Activated CD4-positive, alpha-beta memory T cell treated with anti-CD3 and anti-CD28 coated beads for 36 hours (primary cell): ENCODE data around the gene MT1X. TPM values are rescaled to one million over a fixed set of nuclear protein-coding genes. Genes with fewer than 3 reads are reported as not detected.

ENCODE experiments used
- CTCF ChIA-PET: fragments of 350-600 bp; sonication (Branson Sonifier 250); formaldehyde crosslinking; loops from one replicate; lab custom pipeline; 2021; ENCODE audit warnings: antibody characterized with exemption, inconsistent platforms; lab: Charles Lee
- POLR2A ChIA-PET: fragments of 350-600 bp; sonication (Branson Sonifier 250); formaldehyde crosslinking; loops from one replicate; lab custom pipeline; 2021; ENCODE audit warnings: antibody characterized with exemption; lab: Charles Lee
- DNase-seq: peaks from one replicate; pipeline ENCODE4 v3.0.0-alpha.2; 2020
- H3K27ac Mint-ChIP-seq: one replicate; pipeline ENCODE4 v1.8.0; 2021; ENCODE audit warnings: mixed read lengths
- H3K27me3 Mint-ChIP-seq: one replicate; pipeline ENCODE4 v1.8.0; 2021; ENCODE audit warnings: mixed read lengths
- H3K36me3 Mint-ChIP-seq: one replicate; pipeline ENCODE4 v1.8.0; 2021; ENCODE audit warnings: mixed read lengths
- H3K4me1 Mint-ChIP-seq: one replicate; pipeline ENCODE4 v1.8.0; 2021; ENCODE audit warnings: low read depth, mixed read lengths
- H3K4me3 Mint-ChIP-seq: one replicate; pipeline ENCODE4 v1.8.0; 2021; ENCODE audit warnings: mild to moderate bottlenecking, mixed read lengths
- H3K9me3 Mint-ChIP-seq: one replicate; pipeline ENCODE4 v1.8.0; 2021; ENCODE audit warnings: mixed read lengths
- intact Hi-C: fragments of 100-400 bp; cut with micrococcal nuclease; formaldehyde crosslinking; loops from one replicate; pipeline ENCODE4 v1.15.1; 2023
- total RNA-seq, 2 experiments: library from RNA; stranded (reverse); gene quantifications; one replicate each; pipeline ENCODE4 v1.2.3, GENCODE V29; 2021

The MT1X gene
- total RNA-seq, 2 experiments from 2014 or later: 31.9 to 38.1 TPM

DNA sequence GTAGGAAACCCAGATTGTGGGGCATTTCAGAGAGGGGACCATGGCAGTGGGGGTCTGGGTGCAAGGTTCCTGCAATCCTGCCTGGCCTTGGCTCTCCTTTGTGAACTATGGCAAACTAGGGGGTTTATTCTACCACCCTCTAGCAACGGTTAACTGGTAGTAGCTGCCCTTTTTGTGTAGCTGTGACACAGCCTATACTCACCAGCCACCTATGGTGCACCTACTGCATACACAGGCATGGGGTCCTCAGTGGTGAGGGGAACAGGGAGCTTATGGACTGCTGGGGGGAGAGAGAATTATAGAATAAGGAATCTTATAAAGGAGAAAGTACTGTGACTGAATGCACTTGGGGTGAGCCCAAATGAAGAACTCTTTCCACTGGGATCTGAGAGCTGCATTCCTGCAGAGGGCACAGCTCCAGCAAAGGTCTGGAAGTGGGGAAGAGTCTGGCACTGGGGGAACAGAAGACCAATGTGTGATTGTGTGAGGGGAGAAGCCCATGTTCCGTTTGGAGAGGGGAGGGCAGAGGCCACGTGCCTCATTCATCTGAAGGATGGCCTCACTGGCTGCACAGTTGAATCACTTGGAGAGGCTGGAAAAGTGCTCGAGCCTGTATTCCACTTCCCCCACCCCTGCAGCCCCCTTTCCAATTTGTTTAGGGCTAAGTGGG lies 2.1 kb downstream of the MT1X start:
- ChIA-PET CTCF (interaction anchor here (1.3 to 4.3 kb wide), 2 partner anchors 17 to 170 kb away, joined by 3 to 24 read pairs; no protein-coding TSS in a partner anchor), POLR2A (interaction anchor here (2.4 kb wide), 1 partner anchor 59 kb away, joined by 7 read pairs; the partner anchor contains the start of gene MT1E)
- peaks cover 22% of the 10 kb centered on the region for H3K4me1 Mint-ChIP-seq
- peaks cover 3% of the 10 kb centered on the region for H3K9me3 Mint-ChIP-seq
- H3K27me3 Mint-ChIP-seq: no peaks in the 10 kb centered on the region
- H3K27ac Mint-ChIP-seq: no peak overlapping the region
- H3K4me3 Mint-ChIP-seq: peak overlapping the region; percentile 1
- intact Hi-C loops: loop anchor here (5.0 kb wide), 1 partner anchor 42 kb away; no protein-coding TSS in a partner anchor
- no peak for DNase-seq
- peaks cover 10% of the 10 kb centered on the region for H3K36me3 Mint-ChIP-seq

- Mint-ChIP-seq H3K36me3 (peaks cover 10% of the 10 kb centered on the region), H3K4me1 (peaks cover 22% of the 10 kb centered on the region), H3K27me3 (no peaks in the 10 kb centered on the region), H3K27ac (no peak overlapping the region), H3K4me3 (no peak overlapping the region), H3K9me3 (peaks cover 3% of the 10 kb centered on the region)
- intact Hi-C loops: loop anchor here (5.0 kb wide), 1 partner anchor 43 kb away; no protein-coding TSS in a partner anchor
- CTCF ChIA-PET: interaction anchor here (4.3 kb wide), 1 partner anchor 17 kb away, joined by 24 read pairs; no protein-coding TSS in a partner anchor
- POLR2A ChIA-PET: no interaction called here
- DNase-seq: no peak
Observed at GRCh38 chr16:56684926-56685590, 2.8 kb downstream of the MT1X start.

DNA sequence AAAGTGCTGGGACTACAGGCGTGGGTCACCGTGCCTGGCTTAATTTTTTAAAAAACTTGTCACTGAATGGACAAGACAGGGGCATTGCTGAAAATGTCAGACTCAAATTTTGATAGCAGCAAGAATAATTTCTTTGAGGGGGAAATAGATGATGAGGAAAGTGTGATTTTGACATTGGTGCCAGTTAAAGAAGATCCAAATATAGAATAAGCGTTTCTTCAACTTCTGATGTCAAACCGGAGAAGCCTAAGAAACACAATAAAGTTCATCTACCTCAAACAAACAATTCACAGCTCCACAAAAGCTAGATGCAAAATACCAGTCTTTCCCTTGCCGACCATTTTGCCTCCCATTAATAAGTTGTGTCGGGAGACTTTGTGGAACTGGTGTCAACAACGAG lies 4.5 kb downstream of the MT1X start:
- ChIA-PET CTCF (no interaction called here), POLR2A (interaction anchor here (0.6 kb wide), 1 partner anchor 10 kb away, joined by 3 read pairs; no protein-coding TSS in a partner anchor)
- Mint-ChIP-seq H3K27ac (no peak overlapping the region), H3K36me3 (peaks cover 10% of the 10 kb centered on the region), H3K4me1 (peaks cover 16% of the 10 kb centered on the region), H3K4me3 (no peak overlapping the region), H3K27me3 (no peaks in the 10 kb centered on the region), H3K9me3 (peaks cover 3% of the 10 kb centered on the region)
- no peak for DNase-seq
- intact Hi-C loops: no loop called here

DNA sequence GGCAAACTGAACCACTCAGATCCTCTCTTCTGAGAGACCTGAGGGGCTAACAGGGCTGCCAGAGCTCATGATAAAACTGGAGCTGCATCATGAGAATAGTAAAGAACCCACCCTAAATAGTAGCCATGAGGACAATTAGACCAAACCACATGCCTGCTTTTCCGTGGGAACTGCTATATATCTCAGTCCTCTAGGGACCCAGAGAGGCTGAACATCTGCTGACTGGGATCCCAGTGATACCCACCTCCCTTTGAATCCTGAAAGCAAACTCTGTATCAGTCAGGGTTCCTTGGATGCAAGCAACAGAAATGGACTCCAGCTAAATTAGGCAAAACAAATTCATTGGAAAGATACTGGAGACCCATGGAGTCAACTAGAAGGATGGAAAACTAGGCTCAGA lies 6.5 kb downstream of the MT1X start:
- Mint-ChIP-seq H3K27ac (no peak overlapping the region), H3K4me1 (peaks cover 5% of the 10 kb centered on the region), H3K9me3 (peaks cover 3% of the 10 kb centered on the region), H3K36me3 (peaks cover 10% of the 10 kb centered on the region), H3K4me3 (no peak overlapping the region), H3K27me3 (no peaks in the 10 kb centered on the region)
- no peak for DNase-seq
- intact Hi-C loops: no loop called here
- ChIA-PET CTCF (interaction anchor here (1.3 kb wide), 1 partner anchor 88 kb away, joined by 3 read pairs; no protein-coding TSS in a partner anchor), POLR2A (no interaction called here)

DNA sequence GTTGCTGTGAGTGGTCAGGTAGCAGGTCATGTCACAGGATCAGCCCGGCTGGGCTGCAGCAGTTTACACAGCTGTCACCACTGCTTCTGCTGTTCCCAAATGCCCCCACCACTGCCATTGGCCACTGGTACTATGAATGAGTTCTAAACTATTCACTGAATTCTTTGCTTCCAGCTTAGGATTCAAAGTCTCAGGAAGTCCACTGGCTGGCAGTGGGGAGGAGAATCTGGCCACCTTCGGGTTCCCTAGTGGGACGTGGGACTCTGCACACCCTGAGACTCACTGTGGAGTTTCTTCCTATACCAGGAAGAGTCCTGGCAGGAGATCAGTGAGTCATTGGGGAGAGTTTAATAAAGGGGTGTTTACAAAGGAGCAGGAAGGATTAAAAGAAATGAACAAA lies 6.9 kb downstream of the MT1X start:
- Mint-ChIP-seq H3K27me3 (no peaks in the 10 kb centered on the region), H3K27ac (no peak overlapping the region), H3K36me3 (peaks cover 10% of the 10 kb centered on the region), H3K4me1 (peaks cover 1% of the 10 kb centered on the region), H3K9me3 (peaks cover 3% of the 10 kb centered on the region), H3K4me3 (no peak overlapping the region)
- intact Hi-C loops: no loop called here
- CTCF ChIA-PET: interaction anchor here (1.3 kb wide), 1 partner anchor 89 kb away, joined by 3 read pairs; no protein-coding TSS in a partner anchor
- no peak for DNase-seq
- POLR2A ChIA-PET: no interaction called here

GRCh38 chr16:56690420-56691122 lies 8.3 kb downstream of the MT1X start:
- no peak for DNase-seq
- H3K36me3 Mint-ChIP-seq: peaks cover 10% of the 10 kb centered on the region
- no peaks in the 10 kb centered on the region for H3K4me1 Mint-ChIP-seq
- H3K4me3 Mint-ChIP-seq: no peak overlapping the region
- CTCF ChIA-PET: no interaction called here
- intact Hi-C loops: no loop called here
- H3K9me3 Mint-ChIP-seq: peaks cover 3% of the 10 kb centered on the region
- POLR2A ChIA-PET: no interaction called here
- H3K27ac Mint-ChIP-seq: no peak overlapping the region
- H3K27me3 Mint-ChIP-seq: no peaks in the 10 kb centered on the region

- Mint-ChIP-seq H3K4me3 (no peak overlapping the region), H3K9me3 (no peaks in the 10 kb centered on the region), H3K4me1 (no peaks in the 10 kb centered on the region), H3K27me3 (no peaks in the 10 kb centered on the region), H3K27ac (no peak overlapping the region), H3K36me3 (peaks cover 2% of the 10 kb centered on the region)
- no peak for DNase-seq
- ChIA-PET CTCF (no interaction called here), POLR2A (no interaction called here)
- intact Hi-C loops: no loop called here
Observed at GRCh38 chr16:56691885-56692284, 9.6 kb downstream of the MT1X start.

- CTCF ChIA-PET: interaction anchor here (0.7 kb wide), 1 partner anchor 11 kb away, joined by 4 read pairs; no protein-coding TSS in a partner anchor
- intact Hi-C loops: no loop called here
- no peaks in the 10 kb centered on the region for H3K4me1 Mint-ChIP-seq
Observed at GRCh38 chr16:56695246-56695645, 13.0 kb downstream of the MT1X start.

DNA sequence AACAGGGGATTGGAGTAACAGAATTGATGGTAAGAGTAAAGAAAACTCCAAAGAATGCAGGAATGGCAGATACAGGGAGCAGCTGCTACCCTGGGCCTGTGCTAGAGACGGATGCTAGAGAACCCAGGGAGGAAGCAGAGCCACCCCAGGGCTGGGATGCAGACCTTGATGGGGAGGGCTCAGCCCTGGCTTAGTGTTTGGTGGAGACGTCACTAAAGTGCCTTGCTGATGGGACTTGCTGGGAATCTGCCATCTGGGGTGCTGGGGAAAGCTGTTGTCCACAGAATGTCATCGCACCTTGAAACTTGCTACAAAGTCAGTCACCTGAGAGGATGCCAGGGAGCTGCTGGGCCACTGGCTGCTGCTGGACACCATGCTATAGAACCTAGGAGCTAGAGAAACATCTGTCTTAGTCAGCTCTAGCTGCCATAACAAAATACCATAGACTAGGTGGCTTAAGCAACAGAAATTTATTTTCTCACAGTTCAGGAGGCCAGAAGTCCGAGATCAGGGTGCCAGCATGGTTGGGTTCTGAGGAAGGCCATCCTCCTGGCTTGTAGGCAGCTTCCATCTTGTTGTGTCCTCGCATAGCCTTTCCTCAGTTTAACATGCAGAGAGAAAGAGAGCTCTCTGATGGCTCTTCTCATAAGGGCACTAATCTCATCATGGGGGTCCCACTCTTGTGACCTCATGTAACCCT lies 15.3 kb downstream of the MT1X start:
- H3K36me3 Mint-ChIP-seq: no peaks in the 10 kb centered on the region
- DNase-seq: no peak
- ChIA-PET POLR2A (no interaction called here), CTCF (interaction anchor here (2.2 kb wide), 1 partner anchor 121 kb away, joined by 8 read pairs; no protein-coding TSS in a partner anchor)
- no peak overlapping the region for H3K27ac Mint-ChIP-seq
- no peaks in the 10 kb centered on the region for H3K9me3 Mint-ChIP-seq
- peaks cover 7% of the 10 kb centered on the region for H3K4me1 Mint-ChIP-seq
- H3K27me3 Mint-ChIP-seq: no peaks in the 10 kb centered on the region
- no peak overlapping the region for H3K4me3 Mint-ChIP-seq
- intact Hi-C loops: no loop called here

More at GRCh38 chr16:56695246-56695645, 13.0 kb downstream of the MT1X start:
- H3K27me3 Mint-ChIP-seq: no peaks in the 10 kb centered on the region
- no peak for DNase-seq
- no peaks in the 10 kb centered on the region for H3K9me3 Mint-ChIP-seq
- no peak overlapping the region for H3K4me3 Mint-ChIP-seq
- no peak overlapping the region for H3K27ac Mint-ChIP-seq
- H3K36me3 Mint-ChIP-seq: no peaks in the 10 kb centered on the region
- POLR2A ChIA-PET: no interaction called here

DNA sequence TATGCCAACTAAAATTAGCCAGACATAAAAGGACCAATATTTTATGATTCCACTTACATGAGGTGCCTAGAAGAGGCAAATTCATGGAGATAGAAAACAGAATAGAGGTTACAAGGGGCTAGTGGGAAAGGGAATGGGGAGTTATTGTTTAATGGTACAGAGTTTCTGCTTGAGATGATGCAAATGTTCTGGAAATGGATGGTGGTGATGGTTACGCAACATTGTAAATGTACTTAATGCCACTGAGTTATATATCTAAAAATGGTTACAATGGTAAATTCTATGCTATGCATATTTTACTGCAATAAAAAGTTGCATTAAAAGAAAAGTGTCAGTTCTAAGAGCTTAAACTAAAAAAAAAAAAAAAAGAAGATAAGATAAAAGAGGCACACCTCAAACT lies 17.9 kb downstream of the MT1X start:
- Mint-ChIP-seq H3K4me1 (peaks cover 7% of the 10 kb centered on the region), H3K4me3 (no peak overlapping the region), H3K27me3 (no peaks in the 10 kb centered on the region), H3K36me3 (no peaks in the 10 kb centered on the region), H3K9me3 (no peaks in the 10 kb centered on the region), H3K27ac (no peak overlapping the region)
- CTCF ChIA-PET: interaction anchor here (1.3 to 4.0 kb wide), 6 partner anchors 17 to 186 kb away, joined by 3 to 140 read pairs (median 30); partner anchors contain the start of gene MT1X
- intact Hi-C loops: no loop called here
- DNase-seq: no peak
- POLR2A ChIA-PET: interaction anchor here (0.9 kb wide), 1 partner anchor 17 kb away, joined by 3 read pairs; no protein-coding TSS in a partner anchor

DNA sequence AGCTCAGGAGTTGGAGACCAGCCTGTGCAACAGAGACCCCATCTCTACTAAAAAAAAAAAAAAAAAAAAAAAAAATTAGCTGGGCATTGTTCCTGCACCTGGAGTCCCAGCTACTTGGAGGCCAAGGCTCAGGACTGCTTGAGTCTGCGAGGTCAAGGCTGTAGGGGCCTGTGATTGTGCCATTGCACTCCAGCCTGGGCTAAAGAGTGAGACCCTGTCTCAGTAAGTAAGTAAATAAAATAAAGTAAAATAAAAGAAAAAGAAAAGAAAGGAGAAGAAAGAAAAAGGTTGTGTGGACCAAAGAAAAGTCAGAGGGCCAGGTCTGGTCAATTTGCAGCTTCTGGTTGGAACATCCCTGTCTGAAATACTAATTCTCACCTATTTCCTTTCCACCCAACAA lies 18.4 kb downstream of the MT1X start:
- Mint-ChIP-seq H3K27ac (no peak overlapping the region), H3K27me3 (no peaks in the 10 kb centered on the region), H3K9me3 (no peaks in the 10 kb centered on the region), H3K4me3 (no peak overlapping the region), H3K4me1 (peaks cover 7% of the 10 kb centered on the region), H3K36me3 (no peaks in the 10 kb centered on the region)
- CTCF ChIA-PET: interaction anchor here (1.3 to 4.0 kb wide), 9 partner anchors 17 to 186 kb away, joined by 3 to 140 read pairs (median 24); partner anchors contain the start of genes MT1X and MT2A
- DNase-seq: no peak
- POLR2A ChIA-PET: interaction anchor here (0.9 kb wide), 1 partner anchor 18 kb away, joined by 3 read pairs; no protein-coding TSS in a partner anchor
- intact Hi-C loops: no loop called here
